PC-9 (cell line): ENCODE results near the gene SETBP1. TPM values are rescaled to one million over a fixed set of nuclear protein-coding genes. Genes with fewer than 3 reads are reported as not detected.

Source experiments
- BruUV-seq: library from RNA; stranded (reverse); fragments of 400-500 nt; replicated peaks from 2 replicates; lab custom pipeline; 2021; lab: Mats Ljungman, UMichigan
- CTCF ChIA-PET: fragments of 300-600 bp; sonication (Branson Sonifier 250); formaldehyde crosslinking; loops from one replicate; lab custom pipeline; 2022; ENCODE audit warnings: antibody characterized with exemption; lab: Charles Lee
- POLR2A ChIA-PET: fragments of 300-600 bp; sonication (Branson Sonifier 250); formaldehyde crosslinking; loops from one replicate; lab custom pipeline; 2022; ENCODE audit warnings: antibody characterized with exemption; ENCODE audit not compliant: unreplicated experiment; lab: Charles Lee
- DNase-seq, 2 experiments: peaks; one replicate each; pipeline versions ENCODE4 v3.0.0 to v3.0.0-alpha.2; 2015 to 2022; ENCODE audit warnings: mixed read lengths in 1 of 2
- H2AFZ ChIP-seq: fragments of 200-600 bp; sonication (generic); 2 replicates; pipeline ENCODE4 v1.8.1; 2017; ENCODE audit warnings: antibody characterized with exemption
- H3F3A ChIP-seq: fragments of 200-600 bp; sonication (generic); 2 replicates; pipeline ENCODE4 v1.8.1; 2017; ENCODE audit warnings: antibody characterized with exemption, mild to moderate bottlenecking, low read depth; ENCODE audit not compliant: insufficient read depth
- H3K27ac ChIP-seq: fragments of 200-600 bp; sonication (generic); 2 replicates; pipeline ENCODE4 v1.6.1; 2016; ENCODE audit warnings: mixed run types
- H3K27me3 ChIP-seq: fragments of 200-600 bp; sonication (generic); 2 replicates; pipeline ENCODE4 v1.6.1; 2016; ENCODE audit warnings: low read depth, mixed run types; ENCODE audit not compliant: insufficient read depth
- H3K36me3 ChIP-seq: fragments of 200-600 bp; sonication (generic); 2 replicates; pipeline ENCODE4 v1.6.1; 2016; ENCODE audit warnings: low read depth, mixed run types
- H3K4me1 ChIP-seq: fragments of 200-600 bp; sonication (generic); replicated peaks from 2 replicates; pipeline ENCODE4 v1.6.1; 2016; ENCODE audit warnings: mixed run types; ENCODE audit not compliant: insufficient read depth
- H3K4me2 ChIP-seq: fragments of 200-600 bp; sonication (generic); 2 replicates; pipeline ENCODE4 v1.6.1; 2017; ENCODE audit warnings: mixed run types
- H3K4me3 ChIP-seq: fragments of 200-600 bp; sonication (generic); 2 replicates; pipeline ENCODE4 v1.6.1; 2016; ENCODE audit warnings: mixed run types
- H3K79me2 ChIP-seq: fragments of 200-600 bp; sonication (generic); 2 replicates; pipeline ENCODE4 v1.6.1; 2017; ENCODE audit warnings: low read depth, mixed run types
- H3K9me2 ChIP-seq: fragments of 200-600 bp; sonication (generic); 2 replicates; pipeline ENCODE4 v1.8.1; 2017; ENCODE audit warnings: mild to moderate bottlenecking; ENCODE audit not compliant: insufficient read depth
- H3K9me3 ChIP-seq: fragments of 200-600 bp; sonication (generic); 2 replicates; pipeline ENCODE4 v1.8.1; 2016; ENCODE audit warnings: low read depth; ENCODE audit not compliant: insufficient read depth
- H4K20me1 ChIP-seq: fragments of 200-600 bp; sonication (generic); 2 replicates; pipeline ENCODE4 v1.8.1; 2017; ENCODE audit not compliant: insufficient read depth
- EZH2 ChIP-seq: fragments of 200-600 bp; sonication (generic); IDR thresholded peaks from 2 replicates; pipeline ENCODE4 v1.8.0; 2017; ENCODE audit warnings: antibody characterized with exemption, low read depth
- intact Hi-C: fragments of 100-400 bp; cut with micrococcal nuclease; formaldehyde crosslinking; loops from one replicate; pipeline ENCODE4 v1.10.0; 2022; ENCODE audit not compliant: unreplicated experiment
- total RNA-seq: library from RNA; stranded (reverse); gene quantifications from 2 replicates; pipeline ENCODE4 v1.2.3, GENCODE V29; 2021
- TF ChIP-seq, protein P1 (sequence below): fragments of 200-600 bp; sonication (generic); conservative IDR thresholded peaks from 2 replicates; pipeline ENCODE4 v1.6.1; 2017; ENCODE audit warnings: mixed run types, antibody characterized with exemption, mild to moderate bottlenecking, moderate library complexity

Gene SETBP1
- total RNA-seq, 1 experiment from 2014 or later: 9.0 TPM

DNA sequence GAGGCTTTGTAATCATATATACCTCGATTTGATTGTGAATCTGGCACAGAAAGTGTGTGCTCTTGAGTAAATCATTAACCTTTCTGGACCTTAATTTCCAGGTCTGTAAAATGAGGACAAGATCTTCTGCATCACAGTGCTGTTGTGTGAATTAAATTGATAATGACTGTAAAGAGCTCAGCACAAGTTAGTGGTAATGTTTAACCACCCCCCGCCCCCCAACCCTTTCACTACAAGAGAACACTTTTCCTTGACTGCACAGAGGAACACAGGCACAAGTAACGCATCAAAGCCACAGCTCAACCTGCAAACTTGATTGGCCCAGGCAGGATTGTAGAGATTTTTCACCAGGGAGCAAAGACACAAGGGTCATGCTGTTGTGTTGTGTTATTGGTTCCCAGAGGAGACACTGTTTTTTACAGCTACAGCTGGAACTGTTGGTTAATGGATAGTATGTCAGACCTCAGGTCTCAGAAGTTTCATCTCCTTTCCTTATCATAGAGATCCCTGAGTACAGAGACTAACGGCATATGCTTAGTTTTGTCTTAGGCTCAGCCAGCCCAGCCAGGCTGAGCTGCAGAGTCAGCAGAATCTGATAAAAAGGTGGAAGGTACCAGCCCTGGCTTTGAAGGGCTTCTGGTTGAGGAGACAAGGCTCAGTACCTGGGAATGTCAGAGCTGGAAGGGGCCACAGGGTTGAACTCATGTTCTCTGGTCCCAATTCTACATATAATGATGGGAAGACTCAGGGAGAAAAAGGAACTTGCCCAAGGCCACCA is 10.6 kb downstream of the SETBP1 start:
- Histone ChIP-seq H3K79me2 (no peaks in the 10 kb centered on the region), H3K9me3 (no peaks in the 10 kb centered on the region; the same call in 1 of the 2 replicates), H4K20me1 (no peaks in the 10 kb centered on the region), H3K4me2 (no peak overlapping the region), H2AFZ (no peak overlapping the region), H3K9me2 (no peaks in the 10 kb centered on the region), H3F3A (peaks cover 2% of the 10 kb centered on the region; the same call in 1 of the 2 replicates), H3K27ac (no peak overlapping the region), H3K4me3 (no peak overlapping the region), H3K36me3 (no peaks in the 10 kb centered on the region), H3K4me1 (peaks cover 5% of the 10 kb centered on the region), H3K27me3 (no peaks in the 10 kb centered on the region)
- intact Hi-C loops: no loop called here
- ChIA-PET CTCF (no interaction called here), POLR2A (no interaction called here)
- DNase-seq: no peak
- TF ChIP-seq EZH2: no peak
- TF ChIP-seq, protein P1, sequence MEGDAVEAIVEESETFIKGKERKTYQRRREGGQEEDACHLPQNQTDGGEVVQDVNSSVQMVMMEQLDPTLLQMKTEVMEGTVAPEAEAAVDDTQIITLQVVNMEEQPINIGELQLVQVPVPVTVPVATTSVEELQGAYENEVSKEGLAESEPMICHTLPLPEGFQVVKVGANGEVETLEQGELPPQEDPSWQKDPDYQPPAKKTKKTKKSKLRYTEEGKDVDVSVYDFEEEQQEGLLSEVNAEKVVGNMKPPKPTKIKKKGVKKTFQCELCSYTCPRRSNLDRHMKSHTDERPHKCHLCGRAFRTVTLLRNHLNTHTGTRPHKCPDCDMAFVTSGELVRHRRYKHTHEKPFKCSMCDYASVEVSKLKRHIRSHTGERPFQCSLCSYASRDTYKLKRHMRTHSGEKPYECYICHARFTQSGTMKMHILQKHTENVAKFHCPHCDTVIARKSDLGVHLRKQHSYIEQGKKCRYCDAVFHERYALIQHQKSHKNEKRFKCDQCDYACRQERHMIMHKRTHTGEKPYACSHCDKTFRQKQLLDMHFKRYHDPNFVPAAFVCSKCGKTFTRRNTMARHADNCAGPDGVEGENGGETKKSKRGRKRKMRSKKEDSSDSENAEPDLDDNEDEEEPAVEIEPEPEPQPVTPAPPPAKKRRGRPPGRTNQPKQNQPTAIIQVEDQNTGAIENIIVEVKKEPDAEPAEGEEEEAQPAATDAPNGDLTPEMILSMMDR: no peak
- no TSS peak for BruUV-seq

DNA sequence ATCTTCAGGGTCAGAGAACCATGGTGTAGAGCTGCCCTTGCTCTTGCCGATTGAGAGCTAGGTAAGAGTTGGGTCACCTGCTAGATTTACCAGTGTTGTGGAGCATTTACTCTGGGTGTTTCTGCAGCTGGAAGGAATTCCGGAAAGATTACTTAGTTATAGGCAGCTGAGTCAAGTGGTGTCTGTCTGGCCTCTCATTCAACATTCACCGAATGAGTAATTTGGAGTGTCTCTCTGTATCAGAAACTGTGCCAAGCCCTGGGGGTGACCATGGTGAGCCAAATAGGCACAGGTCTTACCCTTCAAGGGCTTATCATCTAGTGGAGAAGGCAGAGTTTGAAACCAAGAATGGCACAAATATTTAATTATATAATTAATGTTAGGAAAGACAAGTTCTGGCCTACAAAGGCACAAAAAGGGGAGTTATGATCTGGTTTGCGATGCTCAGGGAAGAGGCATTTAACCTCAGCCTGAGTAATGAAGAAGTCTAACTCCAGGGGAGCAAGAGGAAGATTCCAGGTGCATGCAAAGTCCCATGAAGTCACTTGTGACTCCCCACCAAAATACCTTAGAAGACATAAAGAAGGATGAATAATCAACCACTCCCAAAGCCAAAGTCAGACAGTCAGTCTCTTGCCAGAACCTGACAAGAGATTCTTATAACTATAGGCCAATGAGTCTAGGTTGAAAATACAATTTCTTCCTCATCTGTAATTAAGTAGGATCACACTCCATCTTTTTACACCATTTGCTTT is 12.5 kb downstream of the SETBP1 start:
- Histone ChIP-seq H3K27ac (no peak overlapping the region), H3K79me2 (no peaks in the 10 kb centered on the region), H2AFZ (no peak overlapping the region), H3K4me3 (no peak overlapping the region), H3K9me3 (no peaks in the 10 kb centered on the region; the same call in 1 of the 2 replicates), H3K27me3 (no peaks in the 10 kb centered on the region), H3K4me2 (no peak overlapping the region), H3K4me1 (no peaks in the 10 kb centered on the region), H3K9me2 (no peaks in the 10 kb centered on the region), H3F3A (no peaks in the 10 kb centered on the region), H3K36me3 (no peaks in the 10 kb centered on the region), H4K20me1 (no peaks in the 10 kb centered on the region)
- CTCF ChIA-PET: no interaction called here
- intact Hi-C loops: no loop called here
- BruUV-seq: no TSS peak
- TF ChIP-seq, protein P1: no peak
- no peak for TF ChIP-seq EZH2
- DNase-seq: no peak
- POLR2A ChIA-PET: no interaction called here

DNA sequence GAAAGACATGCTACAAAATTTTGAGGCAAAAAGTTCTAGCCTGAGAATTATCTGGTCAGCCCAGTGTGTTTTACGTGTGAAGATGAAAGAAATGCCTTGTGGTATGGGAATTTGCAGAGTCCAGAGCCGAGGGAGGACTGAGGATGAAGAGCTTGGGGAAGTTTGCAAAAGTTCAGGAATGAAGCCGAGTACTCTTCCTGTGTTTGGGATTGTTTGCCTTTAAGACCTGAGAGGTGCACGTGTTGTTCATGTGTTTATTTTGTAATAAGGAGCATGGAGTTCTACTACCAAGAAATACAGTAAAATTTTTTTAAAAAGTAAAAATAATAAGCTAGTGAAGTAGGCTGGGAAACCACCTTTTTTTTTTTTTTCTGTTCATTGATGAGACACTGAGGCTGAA is 14.8 kb downstream of the SETBP1 start:
- Histone ChIP-seq H3K36me3 (no peaks in the 10 kb centered on the region), H3K4me1 (no peaks in the 10 kb centered on the region), H3F3A (no peaks in the 10 kb centered on the region), H3K79me2 (no peaks in the 10 kb centered on the region), H3K9me3 (no peaks in the 10 kb centered on the region; the same call in 1 of the 2 replicates), H4K20me1 (no peaks in the 10 kb centered on the region), H3K4me3 (no peak overlapping the region), H3K27ac (no peak overlapping the region), H3K4me2 (no peak overlapping the region), H2AFZ (no peak overlapping the region), H3K27me3 (no peaks in the 10 kb centered on the region), H3K9me2 (no peaks in the 10 kb centered on the region)
- ChIA-PET CTCF (no interaction called here), POLR2A (interaction anchor here (0.6 kb wide), 1 partner anchor 1134 kb away, joined by 5 read pairs; no protein-coding TSS in a partner anchor)
- BruUV-seq: no TSS peak
- no peak for DNase-seq
- intact Hi-C loops: no loop called here
- TF ChIP-seq EZH2: no peak
- TF ChIP-seq, protein P1: no peak
